Measurements from ENCODE around the gene GPR137C. TPM values are rescaled to one million over a fixed set of nuclear protein-coding genes. Genes with fewer than 3 reads are reported as not detected.
A peak's percentile ranks its signal among the peaks of the same experiment; 100 is the strongest.

The GPR137C gene
- total RNA-seq, 1 donor from 2014 or later = 6.1 TPM

DNA sequence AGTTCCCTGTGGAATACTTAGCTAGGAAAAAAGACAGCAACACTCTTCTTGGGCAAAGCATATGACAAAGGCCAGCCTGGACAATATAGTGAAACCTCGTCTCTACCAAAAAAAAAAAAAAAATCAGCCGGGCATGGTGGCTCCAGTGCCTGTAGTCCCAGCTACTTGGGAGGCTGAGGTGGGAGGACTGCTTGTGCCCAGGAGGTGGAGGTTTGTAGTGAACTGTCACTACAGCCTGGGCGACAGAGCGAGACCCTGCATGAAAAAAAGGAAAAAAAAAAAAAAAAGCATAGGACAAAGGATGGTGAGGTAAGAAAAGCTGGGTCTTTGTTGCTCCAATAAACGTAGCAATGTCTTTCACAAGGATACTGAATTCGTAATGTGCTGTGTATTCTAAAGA is 1.4 kb upstream of the GPR137C start:
- peaks cover 7% of the 10 kb centered on the region for H3K9me3 Mint-ChIP-seq

DNA sequence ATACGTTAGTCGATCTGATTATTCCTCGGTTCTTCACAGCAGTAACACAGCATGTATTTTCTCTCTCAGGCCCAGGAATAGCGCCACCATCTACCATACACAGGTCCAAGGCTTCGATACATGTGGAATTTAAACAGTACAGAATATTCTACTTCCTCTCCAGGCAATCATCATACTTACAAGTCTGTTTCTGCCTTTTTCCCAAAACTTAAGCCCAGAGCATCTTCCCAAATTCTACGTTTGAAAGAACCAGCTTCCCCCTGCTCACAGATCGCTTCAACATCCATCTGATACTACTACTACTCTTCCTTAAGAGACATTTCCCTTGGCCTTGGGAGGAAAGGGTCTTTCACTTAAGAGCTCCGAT is 957 bp upstream of the GPR137C start:
- TF ChIP-seq, protein P1, sequence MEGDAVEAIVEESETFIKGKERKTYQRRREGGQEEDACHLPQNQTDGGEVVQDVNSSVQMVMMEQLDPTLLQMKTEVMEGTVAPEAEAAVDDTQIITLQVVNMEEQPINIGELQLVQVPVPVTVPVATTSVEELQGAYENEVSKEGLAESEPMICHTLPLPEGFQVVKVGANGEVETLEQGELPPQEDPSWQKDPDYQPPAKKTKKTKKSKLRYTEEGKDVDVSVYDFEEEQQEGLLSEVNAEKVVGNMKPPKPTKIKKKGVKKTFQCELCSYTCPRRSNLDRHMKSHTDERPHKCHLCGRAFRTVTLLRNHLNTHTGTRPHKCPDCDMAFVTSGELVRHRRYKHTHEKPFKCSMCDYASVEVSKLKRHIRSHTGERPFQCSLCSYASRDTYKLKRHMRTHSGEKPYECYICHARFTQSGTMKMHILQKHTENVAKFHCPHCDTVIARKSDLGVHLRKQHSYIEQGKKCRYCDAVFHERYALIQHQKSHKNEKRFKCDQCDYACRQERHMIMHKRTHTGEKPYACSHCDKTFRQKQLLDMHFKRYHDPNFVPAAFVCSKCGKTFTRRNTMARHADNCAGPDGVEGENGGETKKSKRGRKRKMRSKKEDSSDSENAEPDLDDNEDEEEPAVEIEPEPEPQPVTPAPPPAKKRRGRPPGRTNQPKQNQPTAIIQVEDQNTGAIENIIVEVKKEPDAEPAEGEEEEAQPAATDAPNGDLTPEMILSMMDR (conservative IDR thresholded peaks at IDR 0.05) = peak; percentile 41
- H3K27me3 Mint-ChIP-seq = no peaks in the 10 kb centered on the region
- H3K36me3 Mint-ChIP-seq = peaks cover 6% of the 10 kb centered on the region
- peaks cover 19% of the 10 kb centered on the region for H3K4me1 Mint-ChIP-seq (ENCODE audit: unreplicated experiment)
- H3K4me3 Mint-ChIP-seq = peak overlapping the region; percentile 93
- peak overlapping the region; percentile 87 for H3K27ac Mint-ChIP-seq
- H3K9me3 Mint-ChIP-seq = peaks cover 7% of the 10 kb centered on the region
- no peak for DNase-seq (ENCODE audit: extremely low spot score, unreplicated experiment)

More for the DNA sequence above, 1.4 kb upstream of the GPR137C start:
- DNase-seq (ENCODE audit: extremely low spot score, unreplicated experiment) = no peak
- peak overlapping the region; percentile 93 for H3K4me3 Mint-ChIP-seq
- H3K27me3 Mint-ChIP-seq = no peaks in the 10 kb centered on the region
- peaks cover 24% of the 10 kb centered on the region for H3K4me1 Mint-ChIP-seq (ENCODE audit: unreplicated experiment)
- H3K27ac Mint-ChIP-seq = peak overlapping the region; percentile 87
- H3K36me3 Mint-ChIP-seq = peaks cover 4% of the 10 kb centered on the region
- TF ChIP-seq, protein P1 (conservative IDR thresholded peaks at IDR 0.05) = no peak

DNA sequence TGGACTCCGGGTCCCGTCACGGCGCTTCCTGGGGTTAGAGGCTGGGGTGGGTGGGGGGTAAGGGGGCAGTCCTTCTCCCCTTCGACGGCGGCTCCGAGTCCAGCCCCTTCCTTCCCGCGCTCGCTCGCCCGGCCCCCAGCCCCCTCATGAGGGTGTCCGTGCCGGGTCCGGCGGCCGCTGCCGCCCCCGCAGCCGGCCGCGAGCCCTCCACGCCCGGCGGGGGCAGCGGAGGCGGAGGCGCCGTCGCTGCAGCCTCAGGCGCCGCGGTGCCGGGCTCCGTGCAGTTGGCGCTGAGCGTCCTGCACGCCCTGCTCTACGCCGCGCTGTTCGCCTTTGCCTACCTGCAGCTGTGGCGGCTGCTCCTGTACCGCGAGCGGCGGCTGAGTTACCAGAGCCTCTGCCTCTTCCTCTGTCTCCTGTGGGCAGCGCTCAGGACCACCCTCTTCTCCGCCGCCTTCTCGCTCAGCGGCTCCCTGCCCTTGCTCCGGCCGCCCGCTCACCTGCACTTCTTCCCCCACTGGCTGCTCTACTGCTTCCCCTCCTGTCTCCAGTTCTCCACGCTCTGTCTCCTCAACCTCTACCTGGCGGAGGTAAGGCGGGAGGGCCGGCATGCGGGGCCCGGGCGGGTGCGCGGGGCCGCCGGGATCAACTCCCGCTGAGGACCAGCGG is 500 bp downstream of the GPR137C start:
- TF ChIP-seq, protein P1 (conservative IDR thresholded peaks at IDR 0.05) = no peak
- H3K36me3 Mint-ChIP-seq = peaks cover 4% of the 10 kb centered on the region
- H3K9me3 Mint-ChIP-seq = no peaks in the 10 kb centered on the region
- H3K4me3 Mint-ChIP-seq = peak overlapping the region; percentile 99
- peak overlapping the region; percentile 94 for H3K27ac Mint-ChIP-seq
- H3K4me1 Mint-ChIP-seq (ENCODE audit: unreplicated experiment) = peaks cover 15% of the 10 kb centered on the region
- H3K27me3 Mint-ChIP-seq = no peaks in the 10 kb centered on the region
- peak; percentile 74 for DNase-seq (ENCODE audit: extremely low spot score, unreplicated experiment)

DNA sequence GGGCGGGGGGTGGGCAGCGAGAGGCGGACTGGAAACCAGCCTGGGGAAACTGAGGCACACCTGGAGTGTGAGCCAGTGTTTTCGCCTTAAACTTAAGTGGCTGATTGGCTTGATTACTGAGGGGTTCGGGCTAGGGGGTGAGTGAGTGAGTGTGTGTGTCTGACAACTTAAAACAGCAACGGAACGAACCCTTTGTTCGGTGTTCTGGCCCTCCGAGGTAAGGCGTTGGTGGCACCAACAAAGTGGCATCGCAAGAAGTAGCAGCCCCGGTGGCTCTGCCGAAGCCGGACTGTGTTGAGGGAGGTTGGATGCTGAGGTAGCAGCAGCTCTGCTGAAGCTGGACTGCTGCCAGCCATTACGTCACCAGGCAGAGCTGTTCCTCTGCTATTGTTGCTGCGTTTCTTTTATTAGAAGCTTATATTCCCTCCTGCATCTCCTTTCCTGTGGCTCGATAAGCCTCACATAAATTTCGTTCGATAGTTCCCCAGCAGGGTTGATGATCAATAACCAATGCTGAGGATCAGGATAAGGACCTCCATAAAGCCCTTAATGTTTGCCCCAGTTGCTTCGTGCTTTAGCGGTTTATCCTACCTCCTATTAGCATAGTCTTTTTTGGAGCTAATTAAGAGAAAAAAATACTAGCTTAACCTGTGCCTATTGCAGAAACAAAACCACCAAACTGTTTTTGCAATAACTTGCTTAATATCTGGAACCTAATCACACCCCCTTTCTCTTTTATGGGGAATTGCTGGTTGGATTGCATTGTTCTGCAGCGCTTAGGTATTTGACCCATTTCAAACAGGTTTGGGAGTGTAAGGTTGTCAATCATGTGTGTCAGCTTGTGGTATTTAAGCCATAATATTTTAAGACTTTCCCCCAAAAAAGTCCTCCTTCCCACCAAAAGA is 1.3 kb downstream of the GPR137C start:
- Mint-ChIP-seq H3K4me1 (ENCODE audit: unreplicated experiment) (peaks cover 15% of the 10 kb centered on the region), H3K9me3 (no peaks in the 10 kb centered on the region), H3K36me3 (peaks cover 8% of the 10 kb centered on the region), H3K27ac (peak overlapping the region; percentile 94), H3K27me3 (no peaks in the 10 kb centered on the region), H3K4me3 (peak overlapping the region; percentile 99)
- DNase-seq (ENCODE audit: extremely low spot score, unreplicated experiment) = peak; percentile 86
- TF ChIP-seq, protein P1 (conservative IDR thresholded peaks at IDR 0.05) = peak; percentile 46

DNA sequence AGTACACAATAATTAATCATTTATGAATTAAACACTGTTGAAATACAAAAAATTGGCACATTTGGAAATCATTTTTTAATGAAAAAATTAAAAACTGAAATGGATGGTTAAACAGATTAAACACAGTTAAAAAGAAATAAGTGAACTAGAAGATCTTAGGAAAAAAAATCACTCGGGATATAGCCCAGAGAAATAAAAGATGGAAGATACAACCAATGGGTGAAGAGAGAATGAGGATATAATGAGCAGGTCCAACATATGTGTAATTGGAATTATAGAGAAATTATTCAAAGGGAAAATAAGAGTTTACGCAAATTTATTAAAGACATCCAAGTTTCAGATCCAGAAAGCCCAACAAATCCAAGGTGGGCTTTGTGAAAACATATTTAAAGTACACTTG is 6.1 kb downstream of the GPR137C start:
- H3K27ac Mint-ChIP-seq = no peak overlapping the region

More for the DNA sequence above, 6.1 kb downstream of the GPR137C start:
- TF ChIP-seq, protein P1 (conservative IDR thresholded peaks at IDR 0.05) = no peak
- Mint-ChIP-seq H3K9me3 (no peaks in the 10 kb centered on the region), H3K4me3 (no peak overlapping the region), H3K4me1 (ENCODE audit: unreplicated experiment) (no peaks in the 10 kb centered on the region), H3K27me3 (no peaks in the 10 kb centered on the region), H3K36me3 (peaks cover 8% of the 10 kb centered on the region)
- no peak for DNase-seq (ENCODE audit: extremely low spot score, unreplicated experiment)

Measured in type B pancreatic cell (in vitro differentiated cells).